Neuron (in vitro differentiated cells): ENCODE results near the gene SCAMP4.

Experiments used
- H2AFZ ChIP-seq: one replicate; pipeline ENCODE4 v1.6.1; 2013; ENCODE audit warnings: low read depth, mild to moderate bottlenecking, inconsistent platforms, low read length, moderate library complexity
- H3K27me3 ChIP-seq: one replicate; pipeline ENCODE4 v1.6.1; 2013; ENCODE audit warnings: low read length; ENCODE audit not compliant: insufficient read depth
- H3K36me3 ChIP-seq: one replicate; pipeline ENCODE4 v1.6.1; 2013; ENCODE audit warnings: low read length; ENCODE audit not compliant: insufficient read depth
- H3K4me1 ChIP-seq: one replicate; pipeline ENCODE4 v1.6.1; 2013; ENCODE audit warnings: low read length; ENCODE audit not compliant: insufficient read depth
- H3K4me3 ChIP-seq: 2 replicates; pipeline ENCODE4 v1.5.1; 2013; ENCODE audit warnings: mild to moderate bottlenecking, low read length, moderate library complexity
- H3K9me3 ChIP-seq: one replicate; pipeline ENCODE4 v1.6.1; 2013; ENCODE audit warnings: low read length

The SCAMP4 gene

GRCh38 chr19:1905110-1905862, at the start of gene SCAMP4, which contains the start of gene ADAT3:
SCAMP4 (plus strand) TSS chr19:1905399; CDS start chr19:1915020, 9,621 bp downstream.
ADAT3 (plus strand) TSS chr19:1905399; CDS start chr19:1912048, 6,649 bp downstream.
- H3K36me3 ChIP-seq: no peaks in the 10 kb centered on the region
- H2AFZ ChIP-seq: peak within 1 kb of the TSS; percentile 86
- H3K4me1 ChIP-seq: peaks cover 22% of the 10 kb centered on the region
- H3K27me3 ChIP-seq: no peaks in the 10 kb centered on the region
- H3K4me3 ChIP-seq: peak within 1 kb of the TSS; percentile 54
- peaks cover 9% of the 10 kb centered on the region for H3K9me3 ChIP-seq

- no peak overlapping the region for H3K4me3 ChIP-seq
- H3K36me3 ChIP-seq: no peaks in the 10 kb centered on the region
- H2AFZ ChIP-seq: no peak overlapping the region
- H3K9me3 ChIP-seq: no peaks in the 10 kb centered on the region
- H3K4me1 ChIP-seq: peaks cover 51% of the 10 kb centered on the region
- H3K27me3 ChIP-seq: no peaks in the 10 kb centered on the region
Measured at GRCh38 chr19:1855828-1856255, 49.4 kb upstream of the SCAMP4 start.

GRCh38 chr19:1856345-1856697, 48.9 kb upstream of the SCAMP4 start:
- no peak overlapping the region for H3K4me3 ChIP-seq
- no peaks in the 10 kb centered on the region for H3K9me3 ChIP-seq
- no peak overlapping the region for H2AFZ ChIP-seq
- no peaks in the 10 kb centered on the region for H3K27me3 ChIP-seq
- peaks cover 55% of the 10 kb centered on the region for H3K4me1 ChIP-seq
- H3K36me3 ChIP-seq: no peaks in the 10 kb centered on the region

- no peaks in the 10 kb centered on the region for H3K36me3 ChIP-seq
- peaks cover 62% of the 10 kb centered on the region for H3K4me1 ChIP-seq
- H3K27me3 ChIP-seq: no peaks in the 10 kb centered on the region
- H2AFZ ChIP-seq: no peak overlapping the region
- H3K9me3 ChIP-seq: no peaks in the 10 kb centered on the region
- H3K4me3 ChIP-seq: no peak overlapping the region
Measured at GRCh38 chr19:1856698-1857603, 48.2 kb upstream of the SCAMP4 start.

- Histone ChIP-seq H2AFZ (no peak overlapping the region), H3K4me1 (peaks cover 67% of the 10 kb centered on the region), H3K36me3 (no peaks in the 10 kb centered on the region), H3K27me3 (no peaks in the 10 kb centered on the region), H3K9me3 (no peaks in the 10 kb centered on the region), H3K4me3 (no peak overlapping the region)
Measured at GRCh38 chr19:1857648-1858326, 47.4 kb upstream of the SCAMP4 start.

- no peak overlapping the region for H3K4me3 ChIP-seq
Measured at GRCh38 chr19:1858412-1859081, 46.7 kb upstream of the SCAMP4 start.

GRCh38 chr19:1859331-1859781, 45.8 kb upstream of the SCAMP4 start:
- Histone ChIP-seq H2AFZ (no peak overlapping the region), H3K36me3 (no peaks in the 10 kb centered on the region), H3K27me3 (no peaks in the 10 kb centered on the region), H3K4me3 (no peak overlapping the region), H3K4me1 (peaks cover 67% of the 10 kb centered on the region), H3K9me3 (no peaks in the 10 kb centered on the region)

More at GRCh38 chr19:1858412-1859081, 46.7 kb upstream of the SCAMP4 start:
- peaks cover 67% of the 10 kb centered on the region for H3K4me1 ChIP-seq
- no peaks in the 10 kb centered on the region for H3K27me3 ChIP-seq
- no peaks in the 10 kb centered on the region for H3K36me3 ChIP-seq
- no peak overlapping the region for H2AFZ ChIP-seq
- H3K9me3 ChIP-seq: no peaks in the 10 kb centered on the region

GRCh38 chr19:1860042-1860775, 45.0 kb upstream of the SCAMP4 start:
- H2AFZ ChIP-seq: no peak overlapping the region
- H3K27me3 ChIP-seq: no peaks in the 10 kb centered on the region
- H3K36me3 ChIP-seq: no peaks in the 10 kb centered on the region
- no peaks in the 10 kb centered on the region for H3K9me3 ChIP-seq
- peaks cover 63% of the 10 kb centered on the region for H3K4me1 ChIP-seq
- H3K4me3 ChIP-seq: no peak overlapping the region

GRCh38 chr19:1860821-1861598, 44.2 kb upstream of the SCAMP4 start:
- peak overlapping the region; percentile 83 for H3K4me3 ChIP-seq
- peaks cover 57% of the 10 kb centered on the region for H3K4me1 ChIP-seq
- no peaks in the 10 kb centered on the region for H3K9me3 ChIP-seq
- no peaks in the 10 kb centered on the region for H3K36me3 ChIP-seq
- H2AFZ ChIP-seq: no peak overlapping the region
- H3K27me3 ChIP-seq: no peaks in the 10 kb centered on the region

GRCh38 chr19:1861599-1862031, 43.6 kb upstream of the SCAMP4 start:
- Histone ChIP-seq H3K9me3 (no peaks in the 10 kb centered on the region), H2AFZ (no peak overlapping the region), H3K4me3 (peak overlapping the region; percentile 83), H3K36me3 (no peaks in the 10 kb centered on the region), H3K27me3 (no peaks in the 10 kb centered on the region), H3K4me1 (peaks cover 51% of the 10 kb centered on the region)

- no peaks in the 10 kb centered on the region for H3K36me3 ChIP-seq
- no peaks in the 10 kb centered on the region for H3K27me3 ChIP-seq
- peaks cover 48% of the 10 kb centered on the region for H3K4me1 ChIP-seq
- H3K9me3 ChIP-seq: no peaks in the 10 kb centered on the region
- peak overlapping the region; percentile 83 for H3K4me3 ChIP-seq
- H2AFZ ChIP-seq: no peak overlapping the region
Measured at GRCh38 chr19:1862068-1862423, 43.2 kb upstream of the SCAMP4 start.
